ENCODE data around the gene ROR1. TPM values are rescaled to one million over a fixed set of nuclear protein-coding genes. Genes with fewer than 3 reads are reported as not detected.

The ROR1 gene
- total RNA-seq, 6 experiments from 2014 or later, result 7.4 to 9.4 (median 8.9) TPM

DNA sequence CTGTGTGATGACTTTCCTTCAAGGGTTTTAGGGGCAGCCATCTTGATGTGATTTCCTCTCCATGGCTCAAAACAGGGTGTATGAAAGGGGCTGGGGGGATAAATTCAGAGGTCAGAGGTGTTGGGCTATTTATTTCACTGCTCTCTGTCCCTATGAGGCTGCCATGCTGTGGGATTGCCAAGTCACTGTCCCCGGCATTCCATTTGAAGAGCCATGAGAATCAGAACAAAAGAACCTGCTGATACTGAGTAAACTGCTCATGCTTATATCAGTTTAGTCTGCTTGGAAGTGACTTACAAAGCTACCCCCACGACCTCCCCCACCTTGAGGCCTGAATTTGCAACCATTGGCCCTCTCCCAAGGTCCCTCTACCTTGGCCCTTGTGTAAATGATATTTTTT is 357.3 kb downstream of the ROR1 start:
- no peaks in the 10 kb centered on the region for H3K36me3 Mint-ChIP-seq (ENCODE audit: low read depth)
- no peak overlapping the region for H3K4me3 Mint-ChIP-seq
- H3K27me3 Mint-ChIP-seq (ENCODE audit: insufficient read depth), result peaks cover 4% of the 10 kb centered on the region
- DNase-seq, result no peak
- H3K4me1 Mint-ChIP-seq (ENCODE audit: low read depth), result peaks cover 33% of the 10 kb centered on the region
- no peaks in the 10 kb centered on the region for H3K9me3 Mint-ChIP-seq
- H3K27ac Mint-ChIP-seq, result no peak overlapping the region
- TF ChIP-seq, protein P1, sequence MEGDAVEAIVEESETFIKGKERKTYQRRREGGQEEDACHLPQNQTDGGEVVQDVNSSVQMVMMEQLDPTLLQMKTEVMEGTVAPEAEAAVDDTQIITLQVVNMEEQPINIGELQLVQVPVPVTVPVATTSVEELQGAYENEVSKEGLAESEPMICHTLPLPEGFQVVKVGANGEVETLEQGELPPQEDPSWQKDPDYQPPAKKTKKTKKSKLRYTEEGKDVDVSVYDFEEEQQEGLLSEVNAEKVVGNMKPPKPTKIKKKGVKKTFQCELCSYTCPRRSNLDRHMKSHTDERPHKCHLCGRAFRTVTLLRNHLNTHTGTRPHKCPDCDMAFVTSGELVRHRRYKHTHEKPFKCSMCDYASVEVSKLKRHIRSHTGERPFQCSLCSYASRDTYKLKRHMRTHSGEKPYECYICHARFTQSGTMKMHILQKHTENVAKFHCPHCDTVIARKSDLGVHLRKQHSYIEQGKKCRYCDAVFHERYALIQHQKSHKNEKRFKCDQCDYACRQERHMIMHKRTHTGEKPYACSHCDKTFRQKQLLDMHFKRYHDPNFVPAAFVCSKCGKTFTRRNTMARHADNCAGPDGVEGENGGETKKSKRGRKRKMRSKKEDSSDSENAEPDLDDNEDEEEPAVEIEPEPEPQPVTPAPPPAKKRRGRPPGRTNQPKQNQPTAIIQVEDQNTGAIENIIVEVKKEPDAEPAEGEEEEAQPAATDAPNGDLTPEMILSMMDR (IDR thresholded peaks at IDR 0.05), result no peak

DNA sequence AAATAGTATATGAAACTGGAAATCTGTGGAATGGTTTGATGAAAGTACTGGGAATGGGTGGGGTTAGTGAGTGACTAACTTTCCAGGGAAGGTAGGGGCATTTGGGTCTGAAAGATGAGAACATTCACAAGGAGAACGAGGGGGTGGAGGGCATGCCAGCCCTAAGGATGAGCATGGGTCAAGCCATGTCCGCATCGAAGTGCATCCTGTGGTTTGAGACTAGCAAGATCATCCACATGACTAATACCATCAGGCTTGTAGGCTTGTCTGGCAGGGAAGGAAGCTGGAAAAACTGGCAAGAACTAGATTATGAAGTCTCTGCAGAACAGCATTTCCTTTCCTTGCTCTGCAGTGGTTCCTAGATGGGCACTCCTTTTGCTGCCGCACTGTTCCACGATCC is 359.2 kb downstream of the ROR1 start:
- H3K27ac Mint-ChIP-seq, result peak overlapping the region; percentile 66
- H3K4me3 Mint-ChIP-seq, result peak overlapping the region; percentile 43
- DNase-seq, result peak; percentile 96
- no peaks in the 10 kb centered on the region for H3K9me3 Mint-ChIP-seq
- H3K4me1 Mint-ChIP-seq (ENCODE audit: low read depth), result peaks cover 51% of the 10 kb centered on the region
- no peaks in the 10 kb centered on the region for H3K36me3 Mint-ChIP-seq (ENCODE audit: low read depth)
- H3K27me3 Mint-ChIP-seq (ENCODE audit: insufficient read depth), result peaks cover 2% of the 10 kb centered on the region; the same call in 1 of the 2 replicates
- TF ChIP-seq, protein P1 (IDR thresholded peaks at IDR 0.05), result no peak

DNA sequence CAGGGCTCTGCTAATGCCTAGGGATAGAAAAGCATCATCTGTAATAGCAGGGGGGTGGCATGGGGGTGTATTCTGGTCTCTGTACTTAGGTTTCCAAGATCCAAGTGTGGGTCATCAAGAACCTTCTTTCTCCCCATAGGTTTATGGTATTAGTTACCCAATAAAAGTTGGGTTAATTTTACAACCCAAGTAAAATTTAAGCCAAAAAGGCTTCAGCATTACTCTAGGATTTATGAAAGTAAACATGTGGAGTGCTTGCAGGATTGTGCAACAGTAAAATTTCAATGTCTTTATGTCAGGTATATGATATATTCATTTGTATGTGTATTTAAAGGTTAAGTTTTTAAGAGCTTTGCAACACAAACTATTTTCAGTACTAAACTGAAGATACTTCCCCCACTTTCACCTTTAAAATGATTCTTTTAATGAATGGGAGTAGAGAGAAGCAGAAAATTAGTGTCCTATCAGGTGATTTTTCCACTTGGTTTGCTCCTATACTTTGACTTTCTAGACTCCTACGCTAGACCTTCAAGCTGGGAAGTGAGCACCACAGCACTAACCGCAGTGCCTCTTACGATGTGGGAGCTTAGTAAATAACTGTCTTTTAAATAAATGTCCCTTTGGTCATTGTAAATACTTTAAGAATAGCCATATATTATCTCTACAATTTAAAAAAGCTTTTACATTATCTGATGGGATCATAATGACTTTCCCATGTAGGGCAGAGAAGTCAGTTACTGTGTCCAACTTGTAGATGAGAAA is 361.8 kb downstream of the ROR1 start:
- Mint-ChIP-seq H3K27ac (no peak overlapping the region), H3K36me3 (ENCODE audit: low read depth) (peaks cover 7% of the 10 kb centered on the region), H3K9me3 (no peaks in the 10 kb centered on the region), H3K4me3 (no peak overlapping the region), H3K27me3 (ENCODE audit: insufficient read depth) (no peaks in the 10 kb centered on the region), H3K4me1 (ENCODE audit: low read depth) (peaks cover 61% of the 10 kb centered on the region)
- DNase-seq, result no peak
- TF ChIP-seq, protein P1 (IDR thresholded peaks at IDR 0.05), result no peak

DNA sequence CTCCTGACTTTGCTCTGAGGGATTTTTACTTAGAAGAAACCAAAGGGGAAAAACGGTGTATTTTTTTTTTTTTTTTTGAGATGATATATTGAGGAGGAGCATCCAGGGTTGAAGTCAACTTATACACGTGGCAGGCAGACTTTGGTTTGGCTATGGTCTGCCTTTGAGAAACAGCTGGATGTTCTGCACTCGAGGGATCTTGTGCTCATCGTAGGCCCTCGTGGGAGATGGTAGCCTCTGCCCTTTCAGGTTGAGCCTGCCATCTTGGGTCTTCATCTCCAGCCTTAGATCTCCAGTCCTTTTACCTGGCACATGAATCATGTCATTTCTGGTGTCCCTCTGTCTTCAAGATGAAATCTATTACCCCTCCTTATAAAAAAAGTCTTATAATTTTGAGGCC is 362.5 kb downstream of the ROR1 start:
- TF ChIP-seq, protein P1 (IDR thresholded peaks at IDR 0.05), result no peak
- no peak overlapping the region for H3K4me3 Mint-ChIP-seq
- peaks cover 61% of the 10 kb centered on the region for H3K4me1 Mint-ChIP-seq (ENCODE audit: low read depth)
- no peak for DNase-seq
- H3K27me3 Mint-ChIP-seq (ENCODE audit: insufficient read depth), result no peaks in the 10 kb centered on the region
- peaks cover 9% of the 10 kb centered on the region for H3K36me3 Mint-ChIP-seq (ENCODE audit: low read depth)
- H3K9me3 Mint-ChIP-seq, result no peaks in the 10 kb centered on the region
- no peak overlapping the region for H3K27ac Mint-ChIP-seq

DNA sequence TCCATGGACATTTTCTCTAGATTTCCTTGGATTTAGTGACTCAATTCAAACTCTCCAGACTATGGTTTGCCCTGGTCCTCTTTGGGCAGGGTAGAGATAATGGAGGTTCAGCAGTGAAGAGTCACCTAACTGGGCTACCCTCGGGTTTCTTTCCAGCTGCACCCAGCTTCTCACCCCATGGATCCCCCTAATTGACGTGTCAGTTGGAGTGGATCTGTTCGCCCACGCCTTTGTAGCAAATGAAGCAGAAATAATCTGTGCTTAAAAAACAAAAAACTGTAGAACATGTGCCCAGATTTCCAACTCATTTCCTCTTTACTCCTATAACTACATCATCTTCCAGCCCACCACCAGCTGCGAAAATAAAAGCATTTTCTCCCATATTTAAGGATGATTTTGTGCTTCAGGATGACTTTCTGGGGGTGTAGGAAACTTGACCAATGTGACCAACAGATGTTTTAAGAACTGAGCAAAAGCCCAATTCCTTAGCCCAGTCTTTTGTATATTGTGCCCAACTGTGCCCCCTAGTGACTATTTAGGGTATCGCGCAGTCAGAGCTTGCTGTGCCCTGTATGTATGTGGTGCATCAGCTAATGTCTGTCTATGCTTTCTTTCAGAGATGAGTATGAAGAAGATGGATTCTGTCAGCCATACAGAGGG is 363.1 kb downstream of the ROR1 start:
- Mint-ChIP-seq H3K4me1 (ENCODE audit: low read depth) (peaks cover 61% of the 10 kb centered on the region), H3K9me3 (no peaks in the 10 kb centered on the region), H3K27ac (peak overlapping the region; percentile 64), H3K4me3 (peak overlapping the region; percentile 13; the same call in 1 of the 2 replicates), H3K27me3 (ENCODE audit: insufficient read depth) (no peaks in the 10 kb centered on the region), H3K36me3 (ENCODE audit: low read depth) (peaks cover 13% of the 10 kb centered on the region)
- TF ChIP-seq, protein P1 (IDR thresholded peaks at IDR 0.05), result peak; percentile 95
- DNase-seq, result peak; percentile 83
